ENCODE data around the gene PES1. TPM values are rescaled to one million over a fixed set of nuclear protein-coding genes. Genes with fewer than 3 reads are reported as not detected.

PES1 gene
- total and polyA plus RNA-seq, 2 of the 13 experiments (the other 11 are each of a cell fraction or from before 2014, with no cell fraction given), result 65.1 to 94.7 TPM

DNA sequence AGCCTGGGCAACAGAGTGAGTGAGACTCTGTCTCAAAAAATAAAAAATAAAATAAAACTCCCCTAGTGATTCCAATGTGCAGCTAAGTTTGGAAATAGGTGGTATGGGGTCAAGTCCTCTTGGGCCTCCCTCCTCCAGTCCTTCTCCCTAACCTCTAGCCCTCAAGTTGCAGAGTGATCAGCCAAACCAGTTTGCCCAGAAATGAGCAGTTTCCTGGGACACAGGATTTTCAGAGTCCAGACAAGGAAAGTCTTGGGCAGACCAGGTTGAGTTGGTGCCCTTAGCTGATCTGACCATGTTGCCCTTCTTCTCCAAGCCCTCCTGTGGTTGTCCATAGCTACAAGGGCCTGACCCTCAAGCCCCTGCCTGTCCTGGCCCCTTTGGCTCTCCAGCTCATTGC is 23.2 kb upstream of the PES1 start:
- BruUV-seq (replicated peaks), result no TSS peak
- Histone ChIP-seq H3K79me2 (ENCODE audit: insufficient read depth, low read length) (no peaks in the 10 kb centered on the region), H3K4me3 (replicated peaks in 1 of 3; ENCODE audit: insufficient read depth in 1 of 3, low read depth in 2 of 3, low read length in 3 of 3) (no peak overlapping the region), H3K36me3 (replicated peaks in 1 of 2; ENCODE audit: control insufficient read depth in 1 of 2, insufficient read depth in 2 of 2, low read length in 2 of 2) (no peaks in the 10 kb centered on the region), H4K20me1 (ENCODE audit: insufficient read depth, low read length) (no peaks in the 10 kb centered on the region), H3K4me2 (ENCODE audit: low read depth, low read length) (no peak overlapping the region), H3K9ac (ENCODE audit: insufficient read depth, low read depth, low read length) (no peak overlapping the region), H3K4me1 (ENCODE audit: insufficient read depth, low read length) (peaks cover 17% of the 10 kb centered on the region), H3K27me3 (ENCODE audit: control insufficient read depth in 1 of 2, insufficient read depth in 2 of 2, low read length in 2 of 2) (no peaks in the 10 kb centered on the region; a peak in 2 of 5 replicates), H3K9me3 (ENCODE audit: low read length) (no peaks in the 10 kb centered on the region), H2AFZ (ENCODE audit: low read length) (no peak overlapping the region), H3K27ac (ENCODE audit: extremely low read length, insufficient read depth, low read length) (no peak overlapping the region)
- no peak for FAIRE-seq
- in situ Hi-C loops (cut with HindIII; ENCODE audit: extremely low pct_ligation_motif_present, low pct_unique_long_range_greater_than_20kb), result no loop called here
- TF ChIP-seq CEBPB (IDR thresholded peaks at IDR 0.05; ENCODE audit: borderline replicate concordance, low read depth, low read length), result no peak
- TF ChIP-seq FOXO1 (CRISPR knock-in tag; IDR thresholded peaks at IDR 0.05), result no peak
- no peak for TF ChIP-seq CBX1 (IDR thresholded peaks at IDR 0.05; ENCODE audit: low read depth)
- TF ChIP-seq, protein P1, sequence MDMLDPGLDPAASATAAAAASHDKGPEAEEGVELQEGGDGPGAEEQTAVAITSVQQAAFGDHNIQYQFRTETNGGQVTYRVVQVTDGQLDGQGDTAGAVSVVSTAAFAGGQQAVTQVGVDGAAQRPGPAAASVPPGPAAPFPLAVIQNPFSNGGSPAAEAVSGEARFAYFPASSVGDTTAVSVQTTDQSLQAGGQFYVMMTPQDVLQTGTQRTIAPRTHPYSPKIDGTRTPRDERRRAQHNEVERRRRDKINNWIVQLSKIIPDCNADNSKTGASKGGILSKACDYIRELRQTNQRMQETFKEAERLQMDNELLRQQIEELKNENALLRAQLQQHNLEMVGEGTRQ (IDR thresholded peaks at IDR 0.05; ENCODE audit: low read depth, low read length), result no peak
- TF ChIP-seq, protein P1 (CRISPR knock-in tag; IDR thresholded peaks at IDR 0.05; ENCODE audit: borderline replicate concordance), result no peak
- no peak for TF ChIP-seq ZNF766 (CRISPR knock-in tag; IDR thresholded peaks at IDR 0.05; ENCODE audit: borderline replicate concordance)
- TF ChIP-seq ZNF496 (CRISPR knock-in tag; IDR thresholded peaks at IDR 0.05; ENCODE audit: insufficient replicate concordance), result no peak
- TF ChIP-seq ZNF790 (CRISPR knock-in tag; IDR thresholded peaks at IDR 0.05; ENCODE audit: borderline replicate concordance), result no peak
- no peak for TF ChIP-seq ZNF850 (CRISPR knock-in tag; conservative IDR thresholded peaks at IDR 0.05)
- TF ChIP-seq ZNF230 (CRISPR knock-in tag; IDR thresholded peaks at IDR 0.05), result no peak
- TF ChIP-seq PRPF4 (IDR thresholded peaks at IDR 0.05; ENCODE audit: low read depth, low read length, poor library complexity, severe bottlenecking), result no peak
- TF ChIP-seq ZNF746 (CRISPR knock-in tag; IDR thresholded peaks at IDR 0.05), result no peak
- TF ChIP-seq AHR (CRISPR knock-in tag; IDR thresholded peaks at IDR 0.05), result no peak
- no peak for TF ChIP-seq HNRNPL (IDR thresholded peaks at IDR 0.05; ENCODE audit: low read depth, low read length)
- ChIA-PET CTCF (ENCODE audit: low intra/inter-chr PET ratio, low total read pairs) (no interaction called here), POLR2A (no interaction called here)
- intact Hi-C loops (cut with micrococcal nuclease; ENCODE audit: unreplicated experiment), result no loop called here
- no peak for ATAC-seq
- no peak for DNase-seq (ENCODE audit: low spot score)

All from HepG2 (cell line).